Fibroblast of the aortic adventitia (primary cell): ENCODE data around the gene DAAM2. TPM values are rescaled to one million over a fixed set of nuclear protein-coding genes. Genes with fewer than 3 reads are reported as not detected.

Experiments
- DNase-seq: peaks from one replicate; pipeline ENCODE4 v3.0.0-alpha.2; 2010; ENCODE audit warnings: low read depth
- H3K4me3 ChIP-seq: 2 replicates; pipeline ENCODE4 v1.5.1; 2011; ENCODE audit warnings: low read depth, mild to moderate bottlenecking, control low read depth, low read length, moderate library complexity
- CTCF ChIP-seq: IDR thresholded peaks from 2 replicates; pipeline ENCODE4 v1.5.1; 2011; ENCODE audit warnings: mild to moderate bottlenecking, low read length, control low read depth, inconsistent platforms; ENCODE audit not compliant: insufficient read depth
- total RNA-seq: library from RNA; depleted of rRNA; stranded (reverse); fragments of >200 nt; gene quantifications from 2 replicates; pipeline ENCODE4 v1.2.3, GENCODE V29; 2012; ENCODE audit warnings: low replicate concordance

The DAAM2 gene
- 3.4 and 11.5 TPM in 2 replicates for total RNA-seq

GRCh38 chr6:39791850-39792539 lies at the start of gene DAAM2:
Gene DAAM2, plus strand, starts transcription at chr6:39792376. Its CDS starts 63,927 bp downstream, at chr6:39856303.
- peak; percentile 32 for TF ChIP-seq CTCF
- peak within 1 kb of the TSS; percentile 55 for H3K4me3 ChIP-seq
- peak; percentile 19 for DNase-seq

- H3K4me3 ChIP-seq: no peak overlapping the region
- no peak for DNase-seq
- TF ChIP-seq CTCF: no peak
Observed at GRCh38 chr6:39746795-39747194, 45.4 kb upstream of the DAAM2 start.

GRCh38 chr6:39752835-39753724 lies 39.1 kb upstream of the DAAM2 start:
- TF ChIP-seq CTCF: no peak
- no peak for DNase-seq
- no peak overlapping the region for H3K4me3 ChIP-seq

- TF ChIP-seq CTCF: no peak
- DNase-seq: peak; percentile 25
- no peak overlapping the region for H3K4me3 ChIP-seq
Observed at GRCh38 chr6:39753725-39754045, 38.5 kb upstream of the DAAM2 start.

GRCh38 chr6:39754514-39755115 lies 37.6 kb upstream of the DAAM2 start:
- DNase-seq: no peak
- H3K4me3 ChIP-seq: no peak overlapping the region
- TF ChIP-seq CTCF: no peak

GRCh38 chr6:39755231-39755630 lies 36.9 kb upstream of the DAAM2 start:
- H3K4me3 ChIP-seq: no peak overlapping the region
- TF ChIP-seq CTCF: no peak
- DNase-seq: peak; percentile 21
